ENCODE measurements around the gene PIGC.

DNA sequence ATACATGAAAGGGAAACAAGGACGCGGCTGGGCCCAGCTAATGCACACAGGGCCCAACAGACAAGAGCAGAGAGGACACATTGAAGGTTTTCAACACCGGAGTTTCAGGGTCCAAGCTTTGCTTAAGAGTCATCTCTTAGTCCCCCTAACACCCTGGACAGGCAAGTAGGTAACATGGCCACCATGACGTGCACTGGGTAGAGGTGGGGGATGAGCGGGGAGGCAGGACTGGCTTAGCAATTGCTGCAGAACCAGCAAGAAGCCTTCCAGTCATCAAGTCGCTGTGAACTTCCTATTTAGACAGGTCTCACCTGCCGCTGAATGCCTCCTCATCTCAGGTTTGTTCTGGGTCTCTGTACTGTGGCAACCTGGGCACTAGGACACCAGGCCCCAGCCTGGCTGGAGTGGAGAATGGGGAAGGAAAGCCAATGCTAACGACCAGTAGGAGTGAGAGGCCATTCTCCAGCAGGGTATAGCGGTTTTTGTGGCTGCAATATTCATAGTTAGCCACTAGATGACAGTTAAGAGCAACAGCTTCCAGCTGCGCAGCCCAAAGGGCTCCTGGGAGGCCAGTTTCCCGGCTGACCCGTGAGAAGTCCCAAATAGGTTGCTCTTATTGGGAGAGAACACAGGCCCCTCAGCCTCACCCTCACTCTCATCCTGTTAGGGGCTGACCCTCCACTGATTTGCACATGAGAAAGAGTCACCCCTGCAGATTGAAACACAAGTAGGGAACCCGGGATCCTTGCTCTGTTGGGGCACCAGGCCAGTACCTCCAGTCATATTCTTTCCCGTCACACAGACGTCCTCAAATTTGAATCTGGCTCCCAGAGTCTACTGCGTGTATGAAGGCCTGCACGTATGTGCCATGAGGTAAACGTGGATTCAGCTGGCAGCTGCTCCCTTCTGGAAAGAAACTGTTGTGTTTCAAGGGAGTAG is 6.0 kb upstream of the PIGC start:
- TF ChIP-seq, protein P1, sequence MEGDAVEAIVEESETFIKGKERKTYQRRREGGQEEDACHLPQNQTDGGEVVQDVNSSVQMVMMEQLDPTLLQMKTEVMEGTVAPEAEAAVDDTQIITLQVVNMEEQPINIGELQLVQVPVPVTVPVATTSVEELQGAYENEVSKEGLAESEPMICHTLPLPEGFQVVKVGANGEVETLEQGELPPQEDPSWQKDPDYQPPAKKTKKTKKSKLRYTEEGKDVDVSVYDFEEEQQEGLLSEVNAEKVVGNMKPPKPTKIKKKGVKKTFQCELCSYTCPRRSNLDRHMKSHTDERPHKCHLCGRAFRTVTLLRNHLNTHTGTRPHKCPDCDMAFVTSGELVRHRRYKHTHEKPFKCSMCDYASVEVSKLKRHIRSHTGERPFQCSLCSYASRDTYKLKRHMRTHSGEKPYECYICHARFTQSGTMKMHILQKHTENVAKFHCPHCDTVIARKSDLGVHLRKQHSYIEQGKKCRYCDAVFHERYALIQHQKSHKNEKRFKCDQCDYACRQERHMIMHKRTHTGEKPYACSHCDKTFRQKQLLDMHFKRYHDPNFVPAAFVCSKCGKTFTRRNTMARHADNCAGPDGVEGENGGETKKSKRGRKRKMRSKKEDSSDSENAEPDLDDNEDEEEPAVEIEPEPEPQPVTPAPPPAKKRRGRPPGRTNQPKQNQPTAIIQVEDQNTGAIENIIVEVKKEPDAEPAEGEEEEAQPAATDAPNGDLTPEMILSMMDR (IDR thresholded peaks at IDR 0.05): peak; percentile 80 to 96 (median 93)
- TF ChIP-seq POLR2A (IDR thresholded peaks at IDR 0.05): no peak

All from thyroid gland (tissue), 4 donors.